Activated CD4-positive, alpha-beta T cell treated with anti-CD3 and anti-CD28 coated beads, Interleukin-2, amount 50 U/mL, for 1 hour (primary cell): ENCODE measurements around the gene CDC42SE2.
A peak's percentile ranks its signal among the peaks of the same experiment; 100 is the strongest.
"Not testable (repeated sequence)": the region's sequence is repeated elsewhere in the genome, so short reads cannot be mapped to it uniquely, and the experiment has no call there.

Experiments used
- DNase-seq: peaks from one replicate; pipeline ENCODE4 v3.0.0-alpha.2; 2020

The CDC42SE2 gene

DNA sequence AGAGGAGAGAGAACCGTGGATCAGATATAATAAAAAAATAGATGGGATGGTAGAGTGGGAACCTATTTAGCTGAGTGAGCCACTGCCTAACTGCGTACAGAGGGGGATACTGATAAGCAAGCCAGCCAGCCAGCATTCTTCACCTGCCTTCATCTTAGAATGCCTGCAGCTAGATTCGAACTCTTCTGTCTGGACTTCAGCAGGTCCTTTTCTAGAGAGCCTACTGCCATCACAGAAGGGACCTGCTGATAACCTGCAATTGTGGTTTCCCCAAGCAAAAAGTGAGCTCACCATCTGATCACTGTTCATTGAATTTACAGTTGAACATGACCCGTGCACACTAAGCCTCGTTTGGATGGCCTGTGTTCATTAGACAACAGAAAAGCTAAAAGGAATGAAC, 109.4 kb downstream of the CDC42SE2 start:
- DNase-seq: no peak

DNA sequence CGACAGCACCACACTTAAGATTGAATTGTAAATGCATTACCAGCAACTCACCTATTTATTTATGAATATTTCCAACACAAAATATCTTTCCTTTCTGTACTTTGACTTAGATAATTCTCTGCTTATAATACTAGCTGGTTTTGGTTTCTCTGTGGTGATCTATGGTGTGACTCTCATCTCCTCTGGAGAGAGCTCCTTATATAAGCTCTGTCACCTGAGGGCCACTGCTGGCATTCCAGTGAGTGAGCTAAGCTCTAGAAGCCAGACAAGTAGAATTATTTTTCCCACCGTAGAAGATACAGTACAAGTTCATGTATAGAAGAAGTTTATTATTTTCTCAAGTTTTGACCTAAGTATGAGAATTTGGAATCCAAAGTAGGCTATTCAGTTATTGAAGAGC, 111.5 kb downstream of the CDC42SE2 start:
- no peak for DNase-seq

DNA sequence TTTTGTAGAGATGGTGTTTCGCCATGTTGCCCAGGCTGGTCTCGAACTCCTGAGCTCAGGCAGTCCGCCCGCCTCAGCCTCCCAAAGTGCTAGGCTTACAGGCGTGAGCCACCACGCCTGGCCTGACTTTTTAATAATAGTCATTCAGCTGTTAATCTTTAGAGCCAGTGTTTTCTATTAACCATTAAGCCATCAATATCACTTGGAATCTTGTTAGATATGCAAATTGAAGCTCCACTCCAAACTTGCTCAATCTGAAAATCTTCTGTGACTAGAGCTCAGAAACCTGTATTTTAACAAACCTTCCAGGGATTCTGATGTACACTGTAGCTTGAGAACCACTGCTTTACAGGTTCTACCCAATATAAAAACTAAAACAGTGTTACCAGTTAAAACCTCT, 113.5 kb downstream of the CDC42SE2 start:
- DNase-seq: no peak

DNA sequence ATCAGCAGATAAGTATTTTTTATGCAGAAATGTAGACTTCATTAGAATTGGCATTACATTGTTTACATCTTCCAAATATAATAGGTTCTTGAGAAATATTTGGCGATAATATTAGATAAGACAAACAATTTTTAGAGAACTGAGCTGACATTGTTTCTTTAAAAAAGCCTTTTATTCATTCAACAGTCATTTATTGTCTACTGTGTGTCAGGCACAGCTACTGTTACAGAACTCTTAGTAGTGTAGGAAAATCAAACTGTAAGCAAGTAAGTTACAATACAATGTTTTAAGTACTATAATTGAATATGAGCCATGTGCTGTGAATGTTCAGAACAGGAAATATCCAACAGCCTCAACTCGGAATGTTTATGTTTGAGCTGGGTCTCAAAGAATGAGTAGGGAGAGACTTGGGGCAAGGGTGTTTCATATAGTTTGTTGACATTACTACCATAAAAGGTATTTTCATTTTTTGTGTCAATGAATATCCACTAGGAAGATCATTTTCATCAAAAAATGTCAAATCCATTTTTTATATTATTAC, 114.0 kb downstream of the CDC42SE2 start:
- no peak for DNase-seq

DNA sequence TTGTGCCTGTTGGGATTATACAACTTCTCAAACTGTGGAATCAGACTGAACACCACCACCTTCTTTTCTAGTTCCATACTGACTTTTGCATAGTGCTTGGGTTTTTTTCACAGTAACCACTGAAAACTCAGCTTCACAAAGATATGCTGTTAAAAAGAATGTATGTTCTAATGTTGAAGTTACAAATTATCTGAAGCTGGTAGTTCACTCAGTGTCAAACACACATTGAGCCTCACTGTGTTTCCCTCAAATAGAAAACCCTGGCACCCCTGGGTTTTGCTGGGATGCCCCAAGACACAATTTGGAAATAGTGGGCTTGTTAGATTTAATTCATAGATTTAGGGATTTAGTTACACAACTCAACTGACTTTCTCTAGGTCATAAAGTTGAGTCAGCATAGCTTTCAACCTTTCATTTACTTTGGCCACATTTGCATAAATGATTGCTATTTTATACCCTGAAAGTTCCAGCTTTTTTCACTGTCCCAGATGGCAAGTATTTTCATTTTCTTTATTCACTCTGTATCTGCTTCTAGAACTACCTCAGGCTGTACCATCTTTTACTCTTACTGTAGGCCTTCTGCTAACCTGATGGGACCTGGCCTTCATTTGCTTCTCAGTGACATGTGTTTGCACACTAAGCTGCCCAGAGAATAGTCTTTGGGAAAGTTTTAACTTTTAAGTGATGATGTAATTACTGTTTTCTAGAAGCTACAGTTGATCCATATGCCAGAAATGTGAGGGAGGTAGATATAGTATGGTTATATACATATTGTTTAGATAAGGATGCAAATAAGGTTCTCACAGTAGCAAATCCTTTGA, 115.1 kb downstream of the CDC42SE2 start:
- no peak for DNase-seq

DNA sequence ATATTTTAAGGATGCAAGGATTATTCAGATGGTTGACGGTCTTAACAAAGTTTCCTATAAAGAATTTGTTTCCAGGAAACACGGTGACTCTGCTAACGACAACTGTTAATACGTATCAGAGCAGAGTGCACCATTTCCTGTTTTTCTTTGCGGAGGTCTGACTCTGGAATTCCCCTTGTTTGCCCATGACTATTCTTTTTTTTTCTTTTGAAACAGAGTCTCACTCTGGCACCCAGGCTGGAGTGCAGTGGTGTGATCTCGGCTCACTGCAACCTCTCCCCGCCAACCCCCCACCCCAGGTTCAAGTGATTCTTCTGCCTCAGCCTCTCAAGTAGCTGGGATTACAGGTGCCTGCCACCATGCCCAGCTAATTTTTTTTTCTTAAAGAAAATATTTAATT, 115.9 kb downstream of the CDC42SE2 start:
- peak; percentile 68 for DNase-seq

DNA sequence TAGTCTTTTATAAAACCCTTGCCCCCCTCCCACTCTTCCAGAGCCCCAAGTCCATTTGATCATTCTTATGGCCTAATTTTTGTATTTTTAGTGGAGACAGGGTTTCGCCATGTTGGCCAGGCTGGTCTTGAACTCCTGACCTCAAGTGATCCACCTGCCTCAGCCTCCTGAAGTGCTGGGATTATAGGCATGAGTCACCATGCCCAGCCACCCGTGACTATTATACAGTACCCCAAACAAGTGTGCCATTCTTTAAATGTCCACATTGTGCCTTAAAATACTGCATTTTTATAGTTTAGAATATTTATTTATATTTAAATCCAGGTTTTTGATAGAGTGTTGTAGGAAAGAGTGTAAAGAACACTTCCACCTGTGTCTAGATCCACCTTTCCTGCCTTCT, 116.4 kb downstream of the CDC42SE2 start:
- not testable (repeated sequence) for DNase-seq

DNA sequence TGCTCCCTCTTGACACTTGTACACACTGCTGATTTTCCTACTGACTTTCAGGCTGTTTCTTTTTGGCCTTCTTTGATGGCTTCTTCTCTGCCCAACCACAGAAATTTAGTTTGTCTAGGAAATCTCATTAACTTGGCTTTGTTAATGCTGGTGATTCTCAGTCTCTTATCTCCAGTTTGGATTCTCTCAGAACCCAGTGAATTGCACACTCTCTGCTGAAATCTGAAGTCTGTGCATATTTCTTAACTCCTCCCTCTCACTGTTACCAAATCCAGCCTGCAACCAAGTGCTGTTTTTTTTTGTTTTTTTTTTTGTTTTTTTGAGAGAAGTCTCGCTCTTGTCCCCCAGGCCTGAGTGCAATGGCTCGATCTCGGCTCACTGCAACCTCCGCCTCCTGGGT, 117.2 kb downstream of the CDC42SE2 start:
- no peak for DNase-seq

DNA sequence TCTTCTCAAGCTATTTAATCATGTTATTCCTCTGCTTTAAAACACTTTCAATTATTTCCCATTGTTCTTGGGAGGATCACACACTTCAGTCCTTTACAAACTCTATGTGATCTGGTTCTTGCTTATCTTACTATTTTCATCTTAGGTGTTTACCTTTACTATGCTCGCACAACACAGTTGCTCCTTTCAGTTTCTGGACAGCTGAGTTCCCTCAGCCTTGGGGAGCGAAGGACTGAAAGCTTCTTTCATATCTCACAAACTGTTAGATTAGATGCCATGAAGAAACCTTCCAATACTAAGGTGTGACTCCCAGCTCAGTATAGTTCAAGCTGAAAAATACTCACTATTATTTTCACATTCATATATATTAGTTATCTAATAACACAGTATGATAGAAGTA, 117.9 kb downstream of the CDC42SE2 start:
- DNase-seq: no peak

DNA sequence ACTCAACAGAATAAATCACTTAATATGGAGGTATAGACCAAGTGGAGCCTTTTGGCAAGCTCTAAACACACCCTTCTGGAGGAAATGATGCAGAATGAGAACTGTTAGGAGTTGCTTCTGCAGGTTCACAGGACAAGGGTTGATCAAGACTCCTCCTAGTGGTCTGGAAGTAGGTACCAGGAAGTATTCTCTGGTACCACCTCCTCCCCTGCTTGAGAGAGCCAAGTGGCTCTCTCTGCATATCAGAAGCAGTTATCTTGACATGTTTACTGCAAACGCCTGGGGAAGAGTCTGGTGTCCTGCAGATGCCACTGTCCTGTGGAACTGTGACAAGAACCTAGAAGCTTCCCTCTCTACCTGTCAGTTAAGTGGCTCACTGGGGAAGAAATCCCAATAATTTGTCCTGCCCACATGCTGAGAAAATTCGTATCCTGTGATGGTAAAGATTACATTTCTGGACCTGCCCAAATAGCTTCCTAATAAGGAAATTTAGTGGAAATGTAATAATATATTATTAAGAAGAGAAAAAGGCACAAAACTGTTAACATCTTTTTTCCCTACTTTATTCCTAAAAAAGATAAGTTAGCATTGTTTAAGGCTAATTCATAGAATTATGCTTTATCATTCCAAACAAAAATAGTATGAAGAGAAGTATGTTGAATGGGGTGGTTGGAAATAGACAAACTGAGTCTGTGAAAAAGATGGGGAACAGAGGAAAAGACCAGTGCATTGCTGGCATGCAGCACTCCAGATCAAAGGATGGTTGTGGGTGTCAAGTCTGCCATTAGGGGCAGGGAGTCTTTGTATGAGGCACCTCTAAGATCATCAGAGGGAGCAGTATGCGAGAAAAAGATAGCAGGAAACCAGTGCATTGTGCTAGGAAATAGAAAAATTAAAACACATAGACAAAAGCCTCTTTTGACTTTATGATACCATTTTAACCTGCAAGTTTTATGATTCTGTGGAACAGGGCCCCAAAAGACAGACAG, 118.8 kb downstream of the CDC42SE2 start:
- peak; percentile 35 for DNase-seq

DNA sequence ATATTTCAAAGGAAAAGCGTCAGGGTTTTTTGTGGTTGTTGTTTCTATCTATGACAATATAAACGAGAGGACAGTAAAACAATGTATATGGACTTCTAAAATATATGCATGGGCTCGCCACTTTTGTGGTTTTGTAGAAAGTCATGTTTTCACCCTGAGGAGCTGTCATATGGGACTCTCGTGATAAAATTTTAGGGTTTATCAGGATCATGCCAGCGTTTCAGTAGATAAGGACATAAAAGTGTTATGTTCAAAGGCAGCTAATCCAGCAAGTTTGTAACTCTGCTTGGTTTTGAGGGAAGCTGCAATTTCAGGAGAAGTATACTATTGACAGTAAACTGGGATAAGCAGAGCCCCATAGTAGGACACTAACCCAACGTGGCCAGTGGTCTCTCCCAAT, 120.3 kb downstream of the CDC42SE2 start:
- no peak for DNase-seq

DNA sequence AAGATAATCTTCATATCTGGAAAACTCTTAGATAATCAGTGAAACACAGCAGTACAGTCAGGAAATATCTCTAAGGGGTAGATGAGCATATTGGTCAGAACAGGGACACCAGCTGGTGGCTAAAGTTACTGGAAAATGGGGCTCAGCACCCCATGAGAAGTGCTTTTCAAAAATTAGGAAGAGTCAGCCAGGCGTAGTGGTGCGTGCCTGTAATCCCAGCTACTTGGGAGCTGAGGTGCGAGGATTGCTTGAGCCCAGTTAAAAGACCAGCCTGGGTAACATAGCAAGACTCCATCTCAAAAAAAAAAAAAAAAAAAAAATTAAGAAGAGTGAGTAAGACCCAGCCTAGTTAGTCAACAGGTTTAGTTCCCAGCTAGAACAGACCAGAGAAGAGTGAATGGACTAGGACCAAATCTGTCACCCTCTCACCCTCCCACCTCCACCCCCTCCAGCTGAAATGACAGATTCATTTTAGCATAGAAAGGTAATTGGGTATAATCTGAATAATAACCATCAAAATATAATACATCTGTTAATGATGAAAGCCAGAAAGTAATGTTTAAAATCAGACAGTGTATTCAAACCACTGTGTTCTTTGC, 120.9 kb downstream of the CDC42SE2 start:
- no peak for DNase-seq

DNA sequence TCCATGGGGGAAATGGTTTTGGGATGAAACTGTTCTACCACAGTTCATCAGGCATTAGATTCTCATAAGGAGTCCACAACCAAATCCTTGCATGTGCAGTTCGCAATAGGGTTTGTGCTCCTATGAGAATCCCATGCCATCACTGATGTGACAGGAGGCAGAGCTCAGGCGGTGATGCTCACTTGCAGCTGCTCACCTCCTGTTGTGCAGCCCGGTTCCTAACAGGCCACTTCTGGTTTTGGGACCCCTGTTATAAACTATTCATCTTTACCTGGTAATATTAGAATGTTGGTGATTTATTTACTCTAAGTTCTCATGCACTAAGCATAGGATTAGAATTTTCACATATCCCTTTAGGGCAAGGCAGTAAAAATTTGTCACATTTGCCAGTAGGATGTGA, 122.3 kb downstream of the CDC42SE2 start:
- DNase-seq: no peak

DNA sequence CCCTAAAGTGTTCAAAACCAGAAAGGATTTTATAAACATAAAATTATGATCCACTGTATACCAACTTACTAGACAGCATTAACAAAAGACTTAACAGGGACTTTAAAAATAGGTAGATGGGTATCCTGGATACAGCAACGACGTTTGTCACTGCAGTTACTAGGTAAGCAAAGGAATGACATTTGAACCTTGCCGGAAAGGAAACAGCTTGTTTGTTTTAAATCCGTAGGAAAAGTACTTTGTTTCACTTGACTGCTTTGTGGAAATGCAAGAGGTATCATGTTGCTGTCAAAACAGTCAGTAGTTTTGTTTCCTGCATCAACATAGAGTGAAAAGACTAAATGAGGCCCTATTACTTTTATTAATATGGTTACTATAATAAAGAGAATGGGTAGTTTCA, 122.9 kb downstream of the CDC42SE2 start:
- DNase-seq: no peak

DNA sequence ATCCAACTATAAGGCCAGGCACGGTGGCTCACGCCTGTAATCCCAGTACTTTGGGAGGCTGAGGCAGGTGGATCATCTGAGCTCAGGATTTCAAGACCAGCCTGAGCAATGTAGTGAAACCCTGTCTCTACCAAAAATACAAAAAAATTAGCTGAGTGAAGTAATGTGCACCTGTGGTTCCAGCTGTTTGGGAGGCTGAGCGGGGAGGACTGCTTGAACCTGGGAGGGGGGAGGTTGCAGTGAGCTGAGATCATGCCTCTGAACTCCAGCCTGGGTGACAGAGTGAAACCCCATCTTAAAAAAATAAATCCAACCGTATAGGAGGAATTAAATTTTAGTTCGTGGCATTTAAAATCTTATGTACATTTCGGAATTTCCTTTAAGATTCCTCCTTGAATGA, 123.4 kb downstream of the CDC42SE2 start:
- DNase-seq: no peak

DNA sequence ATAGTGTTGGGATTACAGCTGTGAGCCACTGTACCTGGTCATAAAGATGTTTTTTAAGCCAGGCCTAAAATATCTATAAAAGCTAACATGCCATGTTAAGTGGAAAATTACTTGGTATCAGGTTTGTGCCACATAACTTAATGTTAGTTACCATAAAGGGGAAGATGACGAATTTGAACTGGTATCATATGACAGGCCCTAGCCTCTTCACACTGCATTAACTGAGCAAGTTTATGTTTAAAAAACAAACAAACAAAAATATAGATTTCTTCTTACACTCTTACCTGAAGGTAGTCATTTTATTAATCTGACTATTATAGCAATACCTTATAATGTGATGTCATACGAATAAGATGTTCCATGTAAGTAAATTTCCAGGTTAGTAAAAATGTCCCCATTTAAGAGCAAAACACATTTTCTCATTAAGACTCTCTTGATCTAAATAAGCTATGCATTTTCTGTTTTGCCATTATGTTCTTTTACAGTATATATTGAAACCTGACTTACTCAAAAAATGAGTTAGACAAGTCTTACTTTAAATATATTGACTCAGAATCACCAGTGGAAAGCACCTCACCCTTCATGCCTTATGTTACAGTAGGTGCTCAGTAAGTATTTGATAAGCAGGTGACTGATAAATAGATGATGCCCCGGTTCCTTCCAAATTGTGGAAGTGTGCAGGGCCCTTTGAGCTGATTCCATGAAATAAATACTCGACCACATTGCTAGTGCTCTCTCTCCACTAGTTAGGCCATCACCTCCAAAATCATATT, 125.4 kb downstream of the CDC42SE2 start:
- DNase-seq: no peak

DNA sequence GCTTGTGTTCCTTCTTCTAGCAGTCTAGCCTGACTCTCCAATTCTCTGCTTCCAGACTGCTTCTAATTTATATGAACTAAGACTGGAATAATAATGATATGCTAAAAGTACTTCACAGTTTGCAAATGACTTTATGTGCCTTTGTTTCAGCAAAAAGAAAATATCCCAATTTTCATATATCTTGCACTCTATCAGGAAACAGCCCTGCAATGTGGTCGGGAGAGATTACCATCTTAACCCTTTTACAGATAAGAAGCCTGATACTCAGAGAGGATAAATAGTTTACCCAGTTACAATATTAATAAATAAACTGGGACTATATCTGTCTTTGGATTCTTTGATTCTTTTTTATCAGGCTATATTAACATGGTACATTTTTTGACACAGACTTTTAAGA, 126.0 kb downstream of the CDC42SE2 start:
- no peak for DNase-seq

DNA sequence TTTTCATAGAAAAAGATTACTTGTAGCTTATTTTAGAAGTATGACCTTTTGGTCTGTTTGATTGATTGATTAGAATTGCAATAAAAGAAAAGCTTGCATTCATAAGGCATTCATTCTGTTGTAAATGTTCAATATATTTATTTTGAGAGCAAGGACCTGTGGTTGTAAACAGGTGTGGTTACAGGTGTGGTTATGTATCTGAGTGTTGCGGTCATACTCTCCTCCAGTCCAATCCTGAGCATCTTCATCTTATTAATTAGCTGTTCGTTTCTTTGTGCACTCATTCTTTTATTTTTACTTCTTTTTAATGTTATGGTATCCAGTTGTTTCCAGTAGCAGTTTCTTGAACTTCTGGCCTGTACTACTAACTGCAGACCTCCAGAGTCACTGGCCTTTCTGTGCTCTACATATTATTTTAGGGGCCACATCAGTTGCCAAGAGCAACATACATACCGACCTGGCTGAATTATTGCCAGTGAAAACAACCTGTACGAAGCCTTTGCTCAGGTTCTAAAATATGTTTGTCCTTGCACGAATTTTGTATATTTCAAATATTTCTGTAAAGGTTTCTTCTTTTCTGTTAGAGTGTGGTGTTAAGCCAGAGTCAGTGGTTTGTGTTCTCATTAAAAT, 128.7 kb downstream of the CDC42SE2 start:
- DNase-seq: no peak

DNA sequence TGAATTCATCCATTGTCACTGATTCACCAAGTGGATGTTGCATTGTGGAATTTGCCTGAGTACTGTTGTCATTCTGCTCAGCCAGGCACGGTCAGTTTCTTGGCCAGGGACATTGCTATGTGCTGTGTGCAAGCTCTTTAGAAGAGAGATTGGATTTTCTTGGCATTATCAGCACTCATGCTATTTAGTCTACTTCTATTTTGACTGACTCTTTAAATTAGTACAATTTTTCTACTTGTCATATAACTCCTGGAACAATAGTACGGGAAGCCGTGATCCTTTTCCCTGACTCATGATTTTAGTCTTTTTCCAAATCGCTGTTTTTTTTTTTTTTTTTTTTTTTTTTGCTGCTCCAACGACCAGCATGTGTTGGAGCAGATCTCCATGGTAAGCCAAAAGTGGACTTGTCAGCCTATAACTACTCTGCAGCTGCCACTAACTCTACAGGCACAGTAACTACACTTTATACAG, 129.7 kb downstream of the CDC42SE2 start:
- DNase-seq: no peak

DNA sequence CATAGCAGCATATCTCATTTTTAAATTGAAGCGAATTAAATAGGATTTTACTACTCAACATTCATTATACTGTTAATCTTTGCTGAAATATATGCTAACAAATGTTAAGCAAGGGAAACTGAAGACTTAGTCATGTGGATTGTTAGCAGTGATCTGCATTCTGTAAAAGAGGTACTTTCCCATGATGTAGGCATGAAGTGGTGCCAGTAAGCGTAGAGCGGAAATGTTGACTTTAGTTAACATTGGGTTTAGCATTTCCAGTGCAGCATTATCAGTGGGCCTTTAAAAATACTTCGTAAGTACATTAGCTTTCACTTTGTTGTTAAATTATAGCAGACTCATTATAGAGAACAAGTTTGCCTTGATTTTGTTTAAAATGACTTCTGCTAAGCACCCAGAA, 130.3 kb downstream of the CDC42SE2 start:
- peak; percentile 22 for DNase-seq

DNA sequence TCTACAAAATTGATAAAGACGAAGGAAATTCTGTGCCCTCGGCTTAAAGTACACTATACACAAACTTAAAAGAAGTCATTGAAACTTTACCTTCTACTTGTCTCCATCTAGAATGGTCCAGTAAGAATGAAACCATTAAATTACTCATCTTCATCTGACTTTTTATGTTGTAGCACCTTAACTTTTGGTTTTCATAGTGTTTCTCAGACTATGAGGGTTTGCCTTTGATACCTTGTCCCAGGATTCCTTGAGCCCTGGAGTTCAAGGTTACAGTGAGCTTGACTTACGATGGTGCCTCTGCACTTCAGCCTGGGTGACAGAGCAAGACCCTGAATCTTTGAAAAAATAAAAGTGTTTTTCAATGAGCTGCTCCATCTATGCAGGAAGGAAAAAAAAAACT, 132.2 kb downstream of the CDC42SE2 start:
- no peak for DNase-seq
